ENCODE results near the gene ZNF628.
"Not testable (repeated sequence)": the region's sequence is repeated elsewhere in the genome, so short reads cannot be mapped to it uniquely, and the experiment has no call there.

DNA sequence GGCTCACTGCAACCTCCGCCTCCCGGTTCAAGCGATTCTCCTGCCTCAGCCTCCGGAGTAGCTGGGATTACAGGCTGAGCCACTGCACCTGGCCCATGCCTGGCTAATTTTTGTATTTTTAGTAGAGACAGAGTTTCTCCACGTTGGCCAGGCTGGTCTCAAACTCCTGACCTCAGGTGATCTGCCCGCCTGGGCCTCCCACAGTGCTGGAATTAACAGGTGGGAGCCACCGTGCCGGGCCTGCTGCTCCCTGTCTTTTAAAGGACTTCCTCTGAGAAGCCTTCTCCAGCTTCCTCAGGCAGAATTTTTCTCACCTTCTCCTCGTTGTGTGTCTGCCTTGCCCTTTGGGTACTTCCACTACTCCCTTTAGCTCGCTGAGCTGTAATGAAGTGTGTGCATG lies 20.4 kb downstream of the ZNF628 start:
- TF ChIP-seq, protein P1, sequence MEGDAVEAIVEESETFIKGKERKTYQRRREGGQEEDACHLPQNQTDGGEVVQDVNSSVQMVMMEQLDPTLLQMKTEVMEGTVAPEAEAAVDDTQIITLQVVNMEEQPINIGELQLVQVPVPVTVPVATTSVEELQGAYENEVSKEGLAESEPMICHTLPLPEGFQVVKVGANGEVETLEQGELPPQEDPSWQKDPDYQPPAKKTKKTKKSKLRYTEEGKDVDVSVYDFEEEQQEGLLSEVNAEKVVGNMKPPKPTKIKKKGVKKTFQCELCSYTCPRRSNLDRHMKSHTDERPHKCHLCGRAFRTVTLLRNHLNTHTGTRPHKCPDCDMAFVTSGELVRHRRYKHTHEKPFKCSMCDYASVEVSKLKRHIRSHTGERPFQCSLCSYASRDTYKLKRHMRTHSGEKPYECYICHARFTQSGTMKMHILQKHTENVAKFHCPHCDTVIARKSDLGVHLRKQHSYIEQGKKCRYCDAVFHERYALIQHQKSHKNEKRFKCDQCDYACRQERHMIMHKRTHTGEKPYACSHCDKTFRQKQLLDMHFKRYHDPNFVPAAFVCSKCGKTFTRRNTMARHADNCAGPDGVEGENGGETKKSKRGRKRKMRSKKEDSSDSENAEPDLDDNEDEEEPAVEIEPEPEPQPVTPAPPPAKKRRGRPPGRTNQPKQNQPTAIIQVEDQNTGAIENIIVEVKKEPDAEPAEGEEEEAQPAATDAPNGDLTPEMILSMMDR (IDR thresholded peaks at IDR 0.05), result not testable (repeated sequence)
- not testable (repeated sequence) for TF ChIP-seq ZFX (IDR thresholded peaks at IDR 0.05; ENCODE audit: borderline replicate concordance)

All from 22Rv1 (cell line).